Mesendoderm (in vitro differentiated cells): ENCODE data around the gene WTAP.
A peak's percentile ranks its signal among the peaks of the same experiment; 100 is the strongest.
"Not testable (repeated sequence)": the region's sequence is repeated elsewhere in the genome, so short reads cannot be mapped to it uniquely, and the experiment has no call there.

Experiments
- DNase-seq: peaks from one replicate; pipeline ENCODE4 v3.0.0; 2013
- H2AK5ac ChIP-seq: 2 replicates; pipeline ENCODE4 v1.6.1; 2013; ENCODE audit warnings: low read length, inconsistent platforms
- H2BK120ac ChIP-seq: 2 replicates; pipeline ENCODE4 v1.6.1; 2013; ENCODE audit warnings: low read depth, mild to moderate bottlenecking, low read length, moderate library complexity, mixed read lengths
- H2BK15ac ChIP-seq: replicated peaks from 2 replicates; pipeline ENCODE4 v1.6.1; 2013; ENCODE audit warnings: low read depth, mild to moderate bottlenecking, moderate library complexity
- H2BK5ac ChIP-seq: 2 replicates; pipeline ENCODE4 v1.6.1; 2013; ENCODE audit warnings: low read length, inconsistent platforms
- H3K18ac ChIP-seq: 2 replicates; pipeline ENCODE4 v1.6.1; 2013; ENCODE audit warnings: mild to moderate bottlenecking, low read length, mixed read lengths
- H3K23ac ChIP-seq: one replicate; pipeline ENCODE4 v1.6.1; 2013; ENCODE audit warnings: low read length
- H3K27ac ChIP-seq: 2 replicates; pipeline ENCODE4 v1.5.1; 2013; ENCODE audit warnings: low read depth, mild to moderate bottlenecking, inconsistent platforms, low read length, moderate library complexity
- H3K27me3 ChIP-seq: 2 replicates; pipeline ENCODE4 v1.6.1; 2013; ENCODE audit warnings: low read length, control low read depth, mild to moderate bottlenecking, inconsistent platforms; ENCODE audit not compliant: insufficient read depth, poor library complexity
- H3K36me3 ChIP-seq: 2 replicates; pipeline ENCODE4 v1.6.1; 2013; ENCODE audit warnings: low read length, inconsistent platforms; ENCODE audit not compliant: control insufficient read depth, insufficient read depth
- H3K4ac ChIP-seq: one replicate; pipeline ENCODE4 v1.6.1; 2013; ENCODE audit warnings: low read depth, mild to moderate bottlenecking, low read length, moderate library complexity
- H3K4me1 ChIP-seq: 2 replicates; pipeline ENCODE4 v1.6.1; 2013; ENCODE audit warnings: low read depth, low read length, inconsistent platforms; ENCODE audit not compliant: control insufficient read depth
- H3K4me2 ChIP-seq: 2 replicates; pipeline ENCODE4 v1.6.1; 2013; ENCODE audit warnings: low read length
- H3K4me3 ChIP-seq: 2 replicates; pipeline ENCODE4 v1.5.1; 2013; ENCODE audit warnings: mild to moderate bottlenecking, low read length
- H3K56ac ChIP-seq: one replicate; pipeline ENCODE4 v1.6.1; 2013; ENCODE audit warnings: low read length
- H3K79me1 ChIP-seq: 2 replicates; pipeline ENCODE4 v1.6.1; 2013; ENCODE audit warnings: low read length, inconsistent platforms
- H3K79me2 ChIP-seq: 2 replicates; pipeline ENCODE4 v1.6.1; 2013; ENCODE audit warnings: mild to moderate bottlenecking, low read length; ENCODE audit not compliant: control insufficient read depth, insufficient read depth
- H3K9ac ChIP-seq: 2 replicates; pipeline ENCODE4 v1.6.1; 2013; ENCODE audit warnings: low read length, inconsistent platforms
- H4K5ac ChIP-seq: one replicate; pipeline ENCODE4 v1.6.1; 2013; ENCODE audit warnings: low read length
- H4K8ac ChIP-seq: one replicate; pipeline ENCODE4 v1.6.1; 2013; ENCODE audit warnings: low read depth, mild to moderate bottlenecking, control low read depth, low read length, moderate library complexity
- WGBS: extraction: QIAGEN DNeasy Blood & Tissue Kit; methylation state at CpG from one replicate; pipeline ENCODE4 v1.1.7; 2013; ENCODE audit warnings: low lambda C conversion rate, missing lambda C conversion rate; ENCODE audit not compliant: insufficient coverage; ENCODE audit errors: extremely low coverage; 5-methylcytosine and 5-hydroxymethylcytosine counted together

Gene WTAP

GRCh38 chr6:159727717-159728445 is 575 bp downstream of the WTAP start:
- H3K9ac ChIP-seq: peak overlapping the region; percentile 93
- H3K36me3 ChIP-seq: peaks cover 1% of the 10 kb centered on the region
- peak overlapping the region; percentile 99 for H3K18ac ChIP-seq
- H3K79me2 ChIP-seq: peaks cover 71% of the 10 kb centered on the region
- H2BK15ac ChIP-seq: no peak overlapping the region
- H3K4me1 ChIP-seq: no peaks in the 10 kb centered on the region
- peak overlapping the region; percentile 86 for H3K23ac ChIP-seq
- no peak overlapping the region for H3K4me2 ChIP-seq
- no CpG with 5 or more reads among the region's 44 CpGs for WGBS
- H3K27ac ChIP-seq: peak overlapping the region; percentile 98
- no peak overlapping the region for H2AK5ac ChIP-seq
- no peak overlapping the region for H4K5ac ChIP-seq
- peaks cover 6% of the 10 kb centered on the region for H3K79me1 ChIP-seq
- no peaks in the 10 kb centered on the region for H3K27me3 ChIP-seq
- peak overlapping the region; percentile 94 for H3K56ac ChIP-seq
- H3K4me3 ChIP-seq: peak overlapping the region; percentile 95
- H2BK5ac ChIP-seq: peak overlapping the region; percentile 26
- H2BK120ac ChIP-seq: peak overlapping the region; percentile 16
- peak overlapping the region; percentile 98 for H4K8ac ChIP-seq
- peak overlapping the region; percentile 95 for H3K4ac ChIP-seq
- peak; percentile 70 for DNase-seq

GRCh38 chr6:159728531-159728964 is 1.2 kb downstream of the WTAP start:
- peaks cover 2% of the 10 kb centered on the region for H3K79me1 ChIP-seq
- H2BK120ac ChIP-seq: no peak overlapping the region
- WGBS: no CpG with 5 or more reads among the region's 9 CpGs
- no peak overlapping the region for H3K4ac ChIP-seq
- H3K23ac ChIP-seq: no peak overlapping the region
- H3K4me2 ChIP-seq: peak overlapping the region; percentile 55
- no peak overlapping the region for H2BK15ac ChIP-seq
- H3K27ac ChIP-seq: no peak overlapping the region
- no peak overlapping the region for H4K8ac ChIP-seq
- no peaks in the 10 kb centered on the region for H3K27me3 ChIP-seq
- H3K36me3 ChIP-seq: no peaks in the 10 kb centered on the region
- H3K9ac ChIP-seq: peak overlapping the region; percentile 93
- H3K4me1 ChIP-seq: no peaks in the 10 kb centered on the region
- no peak overlapping the region for H3K18ac ChIP-seq
- peak; percentile 22 for DNase-seq
- H3K4me3 ChIP-seq: peak overlapping the region; percentile 62
- peaks cover 72% of the 10 kb centered on the region for H3K79me2 ChIP-seq
- no peak overlapping the region for H2AK5ac ChIP-seq
- no peak overlapping the region for H4K5ac ChIP-seq
- peak overlapping the region; percentile 47 for H3K56ac ChIP-seq
- H2BK5ac ChIP-seq: no peak overlapping the region

- Histone ChIP-seq H3K56ac (peak overlapping the region; percentile 56), H3K36me3 (no peaks in the 10 kb centered on the region), H3K4me1 (no peaks in the 10 kb centered on the region), H3K4me3 (no peak overlapping the region), H2AK5ac (no peak overlapping the region), H2BK120ac (no peak overlapping the region), H4K5ac (no peak overlapping the region), H3K9ac (peak overlapping the region; percentile 47), H3K18ac (no peak overlapping the region), H3K23ac (no peak overlapping the region), H3K27me3 (no peaks in the 10 kb centered on the region), H2BK15ac (no peak overlapping the region), H3K4me2 (peak overlapping the region; percentile 71), H3K79me1 (peaks cover 2% of the 10 kb centered on the region), H2BK5ac (no peak overlapping the region), H4K8ac (no peak overlapping the region), H3K27ac (no peak overlapping the region), H3K4ac (no peak overlapping the region), H3K79me2 (peaks cover 79% of the 10 kb centered on the region)
- WGBS: no CpG with 5 or more reads among the region's 4 CpGs
- DNase-seq: peak; percentile 25
Observed at GRCh38 chr6:159729598-159730331, 2.5 kb downstream of the WTAP start.

- no peak overlapping the region for H3K23ac ChIP-seq
- H3K18ac ChIP-seq: no peak overlapping the region
- no peaks in the 10 kb centered on the region for H3K36me3 ChIP-seq
- no CpG with 5 or more reads among the region's 6 CpGs for WGBS
- H3K27me3 ChIP-seq: no peaks in the 10 kb centered on the region
- no peak overlapping the region for H2BK15ac ChIP-seq
- H4K5ac ChIP-seq: no peak overlapping the region
- H3K9ac ChIP-seq: no peak overlapping the region
- no peak overlapping the region for H2AK5ac ChIP-seq
- H3K4ac ChIP-seq: no peak overlapping the region
- H3K4me3 ChIP-seq: no peak overlapping the region
- DNase-seq: no peak
- H4K8ac ChIP-seq: no peak overlapping the region
- no peak overlapping the region for H3K4me2 ChIP-seq
- no peak overlapping the region for H2BK120ac ChIP-seq
- no peak overlapping the region for H2BK5ac ChIP-seq
- H3K79me1 ChIP-seq: peaks cover 2% of the 10 kb centered on the region
- no peak overlapping the region for H3K56ac ChIP-seq
- peaks cover 79% of the 10 kb centered on the region for H3K79me2 ChIP-seq
- H3K27ac ChIP-seq: no peak overlapping the region
- H3K4me1 ChIP-seq: no peaks in the 10 kb centered on the region
Observed at GRCh38 chr6:159730332-159730676, 3.0 kb downstream of the WTAP start.

- H3K56ac ChIP-seq, H3K4me1 ChIP-seq, H3K18ac ChIP-seq, H3K4me3 ChIP-seq, H3K9ac ChIP-seq, H3K4me2 ChIP-seq, H3K4ac ChIP-seq, H3K36me3 ChIP-seq, H4K8ac ChIP-seq, H2AK5ac ChIP-seq, DNase-seq, H3K27me3 ChIP-seq, H3K79me1 ChIP-seq, H3K23ac ChIP-seq, H4K5ac ChIP-seq, H3K27ac ChIP-seq, H2BK5ac ChIP-seq, H2BK15ac ChIP-seq, H2BK120ac ChIP-seq: not testable (repeated sequence)
- H3K79me2 ChIP-seq: peaks cover 85% of the 10 kb centered on the region
- no CpG with 5 or more reads among the region's 12 CpGs for WGBS
Observed at GRCh38 chr6:159732550-159732949, 5.2 kb downstream of the WTAP start.
